Measurements from ENCODE around the gene GAN. TPM values are rescaled to one million over a fixed set of nuclear protein-coding genes. Genes with fewer than 3 reads are reported as not detected.

GAN gene
- total RNA-seq, 5 donors from 2014 or later (not counting 1 experiment from before 2014, with no cell fraction given) = 5.4 to 8.1 (median 7.5) TPM

- Histone ChIP-seq H3K27me3 (replicated peaks in 1 of 2; ENCODE audit: control insufficient read depth in 2 of 2, extremely low read depth in 1 of 2, insufficient read depth in 2 of 2, low read length in 1 of 2) (no peaks in the 10 kb centered on the region), H3K4me1 (ENCODE audit: control insufficient read depth in 1 of 2, extremely low read depth in 1 of 2, insufficient read depth in 2 of 2, low read length in 2 of 2) (no peaks in the 10 kb centered on the region), H3K36me3 (ENCODE audit: control insufficient read depth in 2 of 2, extremely low read depth in 1 of 2, insufficient read depth in 1 of 2, low read length in 1 of 2) (peaks cover 0 to 4% of the 10 kb centered on the region in 2 donors), H3K4me3 (ENCODE audit: control insufficient read depth in 1 of 2, extremely low read depth in 1 of 2, low read length in 1 of 2) (no peak overlapping the region), H3K27ac (ENCODE audit: low read length) (no peak overlapping the region), H3K9me3 (no peaks in the 10 kb centered on the region)
- Mint-ChIP-seq H3K4me3 (no peak overlapping the region), H3K9me3 (no peaks in the 10 kb centered on the region), H3K4me1 (no peaks in the 10 kb centered on the region), H3K27ac (no peak overlapping the region), H3K27me3 (no peaks in the 10 kb centered on the region), H3K36me3 (peaks cover 20% of the 10 kb centered on the region)
- POLR2A ChIA-PET = interaction anchor here in 1 of 2 donors (0.6 kb wide), 1 partner anchor 81 kb away, joined by 3 read pairs; no protein-coding TSS in a partner anchor
- no peak for ATAC-seq (replicated peaks in 1 of 4)
- DNase-seq = no peak
- CTCF ChIA-PET = no interaction called here
Observed at GRCh38 chr16:81384006-81384405, 69.2 kb downstream of the GAN start.

DNA sequence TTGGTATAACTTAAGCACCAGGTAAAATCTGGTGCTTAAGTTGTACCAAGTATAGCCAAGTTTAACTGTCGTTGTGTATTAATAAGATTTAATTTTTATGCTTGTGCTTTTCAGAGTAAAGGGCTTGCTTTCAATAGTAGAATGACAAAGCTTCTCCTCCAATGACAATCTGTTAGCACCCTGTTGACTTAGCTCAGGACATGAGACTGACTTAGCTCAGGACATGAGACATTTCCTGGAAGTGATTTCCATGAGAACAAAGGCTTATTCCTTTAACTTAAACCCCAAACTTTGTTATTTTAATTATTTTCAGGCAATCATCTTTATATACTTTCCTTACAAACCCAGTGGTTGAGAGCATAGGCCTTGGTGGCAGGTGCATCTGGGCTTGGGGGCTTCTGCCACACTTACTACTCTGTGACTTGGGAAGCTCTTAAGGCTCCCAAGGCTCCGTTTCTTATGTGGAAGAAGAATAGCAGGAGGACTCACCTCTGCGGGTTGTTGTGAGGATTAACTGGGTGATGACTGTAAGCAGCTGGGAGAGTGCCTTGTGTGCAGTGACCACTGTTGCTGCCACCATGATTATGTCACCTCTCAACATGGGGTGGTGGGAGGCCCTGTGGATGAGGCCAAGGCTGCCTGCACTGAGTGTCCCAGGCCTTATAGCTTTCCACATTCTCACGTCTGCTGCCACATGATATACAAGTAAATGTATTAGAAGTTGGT lies 70.4 kb downstream of the GAN start:
- ChIA-PET POLR2A (interaction anchor here in 1 of 2 donors (0.7 kb wide), 1 partner anchor 271 kb away, joined by 6 read pairs; no protein-coding TSS in a partner anchor), CTCF (interaction anchor here (0.6 to 1.2 kb wide), 4 partner anchors 9 to 1166 kb away, joined by 3 to 6 read pairs (median 4); no protein-coding TSS in a partner anchor)
- Histone ChIP-seq H3K9me3 (no peaks in the 10 kb centered on the region), H3K4me1 (ENCODE audit: control insufficient read depth in 1 of 2, extremely low read depth in 1 of 2, insufficient read depth in 2 of 2, low read length in 2 of 2) (no peaks in the 10 kb centered on the region), H3K36me3 (ENCODE audit: control insufficient read depth in 2 of 2, extremely low read depth in 1 of 2, insufficient read depth in 1 of 2, low read length in 1 of 2) (peaks cover 0 to 9% of the 10 kb centered on the region in 2 donors), H3K27ac (ENCODE audit: low read length) (no peak overlapping the region), H3K27me3 (replicated peaks in 1 of 2; ENCODE audit: control insufficient read depth in 2 of 2, extremely low read depth in 1 of 2, insufficient read depth in 2 of 2, low read length in 1 of 2) (no peaks in the 10 kb centered on the region), H3K4me3 (ENCODE audit: control insufficient read depth in 1 of 2, extremely low read depth in 1 of 2, low read length in 1 of 2) (no peak overlapping the region)
- Mint-ChIP-seq H3K4me3 (no peak overlapping the region), H3K36me3 (peaks cover 18% of the 10 kb centered on the region), H3K9me3 (no peaks in the 10 kb centered on the region), H3K4me1 (no peaks in the 10 kb centered on the region), H3K27ac (no peak overlapping the region), H3K27me3 (no peaks in the 10 kb centered on the region)
- WGBS (ENCODE audit: insufficient coverage) = no CpG with 5 or more reads among the region's 4 CpGs
- ATAC-seq (replicated peaks in 1 of 4) (no peak), DNase-seq (no peak)

DNA sequence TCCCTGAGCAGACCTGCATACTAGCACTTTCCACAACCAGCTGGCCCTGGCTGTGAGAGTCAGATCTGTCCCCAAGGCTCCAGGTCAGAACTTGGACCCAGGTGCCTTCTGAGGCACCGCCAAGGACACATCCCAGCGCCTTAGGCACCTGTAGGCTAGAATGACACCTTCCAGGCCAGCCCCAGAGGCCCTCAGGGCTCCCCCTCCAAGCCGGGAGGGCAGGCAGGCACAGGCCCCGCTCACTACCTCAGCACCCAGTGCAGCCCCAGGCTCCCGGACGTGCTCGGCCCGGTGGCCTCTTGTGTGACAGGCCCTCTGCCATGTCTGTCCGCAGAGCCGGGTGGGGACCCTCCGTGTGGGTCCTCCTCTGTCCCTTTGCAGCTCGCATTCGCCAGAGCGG lies 73.6 kb downstream of the GAN start:
- H3K4me3 ChIP-seq (ENCODE audit: control insufficient read depth in 1 of 2, extremely low read depth in 1 of 2, low read length in 1 of 2) = no peak overlapping the region
- no peaks in the 10 kb centered on the region for H3K27me3 ChIP-seq (replicated peaks in 1 of 2; ENCODE audit: control insufficient read depth in 2 of 2, extremely low read depth in 1 of 2, insufficient read depth in 2 of 2, low read length in 1 of 2)
- H3K27me3 Mint-ChIP-seq = no peaks in the 10 kb centered on the region
- H3K9me3 ChIP-seq = no peaks in the 10 kb centered on the region
- H3K4me1 ChIP-seq (ENCODE audit: control insufficient read depth in 1 of 2, extremely low read depth in 1 of 2, insufficient read depth in 2 of 2, low read length in 2 of 2) = no peaks in the 10 kb centered on the region
- ChIA-PET POLR2A (interaction anchor here in 1 of 2 donors (0.5 kb wide), 1 partner anchor 16 kb away, joined by 4 read pairs; no protein-coding TSS in a partner anchor), CTCF (no interaction called here)
- no peak overlapping the region for H3K27ac ChIP-seq (ENCODE audit: low read length)
- H3K9me3 Mint-ChIP-seq = no peaks in the 10 kb centered on the region
- ATAC-seq (replicated peaks in 1 of 4) (no peak), DNase-seq (no peak)
- peaks cover 24% of the 10 kb centered on the region for H3K36me3 Mint-ChIP-seq
- H3K4me3 Mint-ChIP-seq = no peak overlapping the region
- WGBS (ENCODE audit: insufficient coverage) = 95% methylated on average over 13 of the region's 14 CpGs
- peaks cover 0 to 11% of the 10 kb centered on the region in 2 donors for H3K36me3 ChIP-seq (ENCODE audit: control insufficient read depth in 2 of 2, extremely low read depth in 1 of 2, insufficient read depth in 1 of 2, low read length in 1 of 2)
- no peak overlapping the region for H3K27ac Mint-ChIP-seq
- no peaks in the 10 kb centered on the region for H3K4me1 Mint-ChIP-seq

- POLR2A ChIA-PET = no interaction called here
Observed at GRCh38 chr16:81390840-81391239, 76.1 kb downstream of the GAN start.

DNA sequence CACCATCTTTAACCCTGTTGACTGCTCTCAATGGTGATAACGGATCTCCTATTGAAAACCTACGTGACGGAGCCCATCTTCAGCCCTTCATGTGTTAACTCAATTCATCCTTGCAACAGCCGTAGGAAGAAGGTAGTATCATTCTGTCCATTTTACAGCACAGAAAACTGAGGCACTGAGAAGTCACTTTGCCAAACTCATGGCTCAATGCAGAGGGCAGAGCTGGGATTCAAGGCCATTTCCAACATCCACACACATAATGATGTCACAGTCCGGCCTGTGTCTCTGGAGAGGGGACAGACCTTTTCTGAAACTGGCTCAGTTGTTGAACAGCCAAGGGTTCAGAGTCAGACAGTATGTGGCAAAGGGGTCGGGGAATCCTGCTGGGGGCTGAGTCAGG lies 77.2 kb downstream of the GAN start:
- WGBS (ENCODE audit: insufficient coverage) = 98% methylated on average over 5 of the region's 6 CpGs
- Histone ChIP-seq H3K4me1 (ENCODE audit: control insufficient read depth in 1 of 2, extremely low read depth in 1 of 2, insufficient read depth in 2 of 2, low read length in 2 of 2) (no peaks in the 10 kb centered on the region), H3K27ac (ENCODE audit: low read length) (no peak overlapping the region), H3K36me3 (ENCODE audit: control insufficient read depth in 2 of 2, extremely low read depth in 1 of 2, insufficient read depth in 1 of 2, low read length in 1 of 2) (peaks cover 0 to 8% of the 10 kb centered on the region in 2 donors), H3K27me3 (replicated peaks in 1 of 2; ENCODE audit: control insufficient read depth in 2 of 2, extremely low read depth in 1 of 2, insufficient read depth in 2 of 2, low read length in 1 of 2) (no peaks in the 10 kb centered on the region), H3K9me3 (no peaks in the 10 kb centered on the region), H3K4me3 (ENCODE audit: control insufficient read depth in 1 of 2, extremely low read depth in 1 of 2, low read length in 1 of 2) (no peak overlapping the region)
- no peak for DNase-seq
- ChIA-PET CTCF (no interaction called here), POLR2A (no interaction called here)
- Mint-ChIP-seq H3K27ac (no peak overlapping the region), H3K4me3 (no peak overlapping the region), H3K4me1 (no peaks in the 10 kb centered on the region), H3K27me3 (no peaks in the 10 kb centered on the region), H3K9me3 (no peaks in the 10 kb centered on the region), H3K36me3 (peaks cover 22% of the 10 kb centered on the region)
- ATAC-seq (replicated peaks in 1 of 4) = no peak

More at GRCh38 chr16:81390840-81391239, 76.1 kb downstream of the GAN start:
- Histone ChIP-seq H3K9me3 (no peaks in the 10 kb centered on the region), H3K36me3 (ENCODE audit: control insufficient read depth in 2 of 2, extremely low read depth in 1 of 2, insufficient read depth in 1 of 2, low read length in 1 of 2) (peaks cover 0 to 8% of the 10 kb centered on the region in 2 donors), H3K27me3 (replicated peaks in 1 of 2; ENCODE audit: control insufficient read depth in 2 of 2, extremely low read depth in 1 of 2, insufficient read depth in 2 of 2, low read length in 1 of 2) (no peaks in the 10 kb centered on the region), H3K4me3 (ENCODE audit: control insufficient read depth in 1 of 2, extremely low read depth in 1 of 2, low read length in 1 of 2) (no peak overlapping the region), H3K27ac (ENCODE audit: low read length) (no peak overlapping the region), H3K4me1 (ENCODE audit: control insufficient read depth in 1 of 2, extremely low read depth in 1 of 2, insufficient read depth in 2 of 2, low read length in 2 of 2) (no peaks in the 10 kb centered on the region)
- H3K4me1 Mint-ChIP-seq = no peaks in the 10 kb centered on the region
- no peak for ATAC-seq (replicated peaks in 1 of 4)
- H3K4me3 Mint-ChIP-seq = no peak overlapping the region
- H3K9me3 Mint-ChIP-seq = no peaks in the 10 kb centered on the region
- H3K36me3 Mint-ChIP-seq = peaks cover 24% of the 10 kb centered on the region
- CTCF ChIA-PET = no interaction called here
- H3K27ac Mint-ChIP-seq = no peak overlapping the region
- DNase-seq = no peak
- WGBS (ENCODE audit: insufficient coverage) = 87% methylated on average over 9 of the region's 10 CpGs
- H3K27me3 Mint-ChIP-seq = no peaks in the 10 kb centered on the region

DNA sequence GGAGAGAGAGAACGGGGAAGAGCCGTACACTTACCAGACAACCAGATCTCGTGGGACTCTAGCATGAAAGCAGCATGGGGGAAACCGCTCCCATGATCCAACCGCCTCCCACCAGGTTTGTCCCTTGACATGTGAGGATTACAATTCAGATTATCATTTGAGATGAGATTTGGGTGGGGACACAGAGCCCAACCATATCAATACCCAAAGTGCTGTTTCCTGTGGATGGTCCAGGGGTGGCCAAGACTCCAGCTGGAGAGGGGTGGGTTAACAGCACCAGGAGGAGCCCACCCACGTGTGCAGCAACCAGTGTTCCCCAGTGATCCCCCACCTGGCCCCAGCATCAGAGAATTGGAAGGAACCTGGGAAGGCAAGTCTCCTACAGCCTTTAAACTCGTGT lies 79.7 kb downstream of the GAN start:
- H3K4me1 Mint-ChIP-seq = no peaks in the 10 kb centered on the region
- Histone ChIP-seq H3K4me3 (ENCODE audit: control insufficient read depth in 1 of 2, extremely low read depth in 1 of 2, low read length in 1 of 2) (no peak overlapping the region), H3K36me3 (ENCODE audit: control insufficient read depth in 2 of 2, extremely low read depth in 1 of 2, insufficient read depth in 1 of 2, low read length in 1 of 2) (peaks cover 0 to 6% of the 10 kb centered on the region in 2 donors), H3K27ac (ENCODE audit: low read length) (no peak overlapping the region), H3K4me1 (ENCODE audit: control insufficient read depth in 1 of 2, extremely low read depth in 1 of 2, insufficient read depth in 2 of 2, low read length in 2 of 2) (no peaks in the 10 kb centered on the region), H3K9me3 (no peaks in the 10 kb centered on the region), H3K27me3 (replicated peaks in 1 of 2; ENCODE audit: control insufficient read depth in 2 of 2, extremely low read depth in 1 of 2, insufficient read depth in 2 of 2, low read length in 1 of 2) (no peaks in the 10 kb centered on the region)
- ChIA-PET POLR2A (no interaction called here), CTCF (no interaction called here)
- H3K9me3 Mint-ChIP-seq = no peaks in the 10 kb centered on the region
- H3K4me3 Mint-ChIP-seq = no peak overlapping the region
- H3K27ac Mint-ChIP-seq = no peak overlapping the region
- DNase-seq (no peak), ATAC-seq (replicated peaks in 1 of 4) (no peak)
- peaks cover 12% of the 10 kb centered on the region for H3K36me3 Mint-ChIP-seq
- WGBS (ENCODE audit: insufficient coverage) = 84% methylated on average over 3 of the region's 7 CpGs
- H3K27me3 Mint-ChIP-seq = no peaks in the 10 kb centered on the region
